HG02973 (cell line): Measurements from ENCODE around the gene OR2F1.
A peak's percentile ranks its signal among the peaks of the same experiment; 100 is the strongest.

Experiments
- ATAC-seq: cut with Tn5 transposase; IDR thresholded peaks from one replicate; pipeline ENCODE4 v1.9.1; 2021; ENCODE audit warnings: moderate library complexity; ENCODE audit not compliant: unreplicated experiment

Gene OR2F1

DNA sequence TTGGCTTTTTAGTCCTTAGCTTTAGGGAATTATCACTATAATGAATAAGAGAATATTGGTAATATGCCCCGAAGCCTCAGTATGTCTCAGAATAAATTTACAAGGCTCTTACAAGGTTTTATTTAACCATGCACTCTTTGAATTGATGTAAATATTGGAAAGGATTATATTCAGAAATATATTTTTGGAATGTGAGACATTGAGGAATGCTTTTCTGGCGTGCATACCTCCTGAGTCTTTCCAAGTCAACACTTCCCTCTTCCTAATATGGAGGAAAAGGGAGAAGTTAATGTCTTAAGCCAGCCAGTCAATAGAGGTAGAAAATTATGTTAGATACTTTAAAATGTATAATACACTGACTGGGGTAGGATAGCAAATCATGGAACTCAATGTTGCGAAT, 1.2 kb upstream of the OR2F1 start:
- ATAC-seq: no peak

DNA sequence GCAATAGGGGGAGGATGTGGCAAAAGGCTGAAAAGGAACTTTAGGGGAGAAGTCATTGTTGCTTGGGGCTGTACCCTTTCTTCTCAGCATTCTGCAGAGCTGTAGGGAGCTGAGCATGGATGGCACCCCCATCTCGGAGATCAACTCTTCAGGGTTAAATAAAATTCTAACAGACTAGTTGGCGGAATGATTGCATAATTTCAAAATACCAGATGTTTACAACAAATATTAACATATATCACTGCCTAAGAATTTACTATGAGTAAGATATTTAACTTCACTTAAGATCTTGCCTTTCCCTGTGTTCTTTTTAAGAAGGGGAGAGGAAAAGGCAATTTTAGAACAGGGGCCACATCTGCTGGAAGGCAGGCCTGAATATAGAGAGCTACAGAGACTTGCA, 509 bp upstream of the OR2F1 start:
- no peak for ATAC-seq

- ATAC-seq: no peak
Observed at GRCh38 chr7:143958781-143959180, 4.1 kb downstream of the OR2F1 start.

DNA sequence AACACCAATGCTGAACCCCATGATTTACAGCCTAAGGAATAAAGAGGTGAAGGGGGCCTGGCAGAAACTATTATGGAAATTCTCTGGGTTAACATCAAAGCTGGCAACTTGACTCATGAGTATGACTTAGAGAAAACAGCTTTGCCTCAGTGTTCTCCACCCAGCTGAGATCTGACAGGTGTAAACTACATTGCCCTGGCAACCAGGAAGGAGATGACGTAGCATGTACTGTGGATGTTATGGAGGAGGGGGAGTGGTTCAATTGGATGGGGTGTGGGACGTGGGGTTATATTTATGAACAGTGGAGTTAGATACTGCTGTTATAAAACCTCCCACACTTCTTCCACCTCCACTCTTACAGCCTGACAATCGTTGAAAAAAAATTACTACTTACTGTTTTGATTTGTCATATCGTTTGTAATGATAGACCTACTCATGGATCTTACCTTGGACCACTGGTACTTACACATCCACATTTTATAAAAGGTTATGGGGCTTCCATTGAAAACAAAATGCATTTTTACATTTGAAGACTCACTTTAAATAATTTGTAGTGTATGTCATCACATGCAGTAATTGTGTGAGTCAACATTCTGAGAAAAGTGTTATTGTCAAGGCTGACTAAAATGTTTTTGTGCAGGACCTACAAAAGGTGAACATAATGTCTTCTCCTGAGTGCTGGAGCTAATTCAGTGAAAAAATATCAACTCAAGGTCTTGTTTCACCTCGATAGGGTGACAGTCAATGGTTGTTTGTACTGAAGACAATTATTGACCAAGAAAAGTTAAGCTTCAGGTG, 6.4 kb downstream of the OR2F1 start:
- no peak for ATAC-seq

DNA sequence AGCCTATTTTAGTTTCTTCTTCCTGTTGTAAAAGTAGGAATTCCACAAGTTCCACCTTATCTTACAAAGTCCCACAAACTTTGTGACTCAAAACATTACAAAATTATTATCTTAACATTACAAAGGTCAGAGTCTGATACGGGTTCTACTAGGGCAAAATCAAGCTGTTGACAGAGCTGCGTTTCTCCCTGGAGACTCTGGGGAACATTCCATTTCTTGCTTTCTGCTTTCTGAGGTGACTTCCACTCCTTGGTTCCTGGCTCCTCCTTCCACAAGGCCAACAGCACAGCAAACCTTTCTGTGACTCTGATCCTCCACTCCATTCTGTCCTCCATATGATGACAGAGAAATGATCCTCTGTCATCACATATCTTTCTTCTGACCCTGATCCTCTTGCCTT, 10.6 kb downstream of the OR2F1 start:
- no peak for ATAC-seq

GRCh38 chr7:143967398-143967797, 12.8 kb downstream of the OR2F1 start:
- no peak for ATAC-seq

DNA sequence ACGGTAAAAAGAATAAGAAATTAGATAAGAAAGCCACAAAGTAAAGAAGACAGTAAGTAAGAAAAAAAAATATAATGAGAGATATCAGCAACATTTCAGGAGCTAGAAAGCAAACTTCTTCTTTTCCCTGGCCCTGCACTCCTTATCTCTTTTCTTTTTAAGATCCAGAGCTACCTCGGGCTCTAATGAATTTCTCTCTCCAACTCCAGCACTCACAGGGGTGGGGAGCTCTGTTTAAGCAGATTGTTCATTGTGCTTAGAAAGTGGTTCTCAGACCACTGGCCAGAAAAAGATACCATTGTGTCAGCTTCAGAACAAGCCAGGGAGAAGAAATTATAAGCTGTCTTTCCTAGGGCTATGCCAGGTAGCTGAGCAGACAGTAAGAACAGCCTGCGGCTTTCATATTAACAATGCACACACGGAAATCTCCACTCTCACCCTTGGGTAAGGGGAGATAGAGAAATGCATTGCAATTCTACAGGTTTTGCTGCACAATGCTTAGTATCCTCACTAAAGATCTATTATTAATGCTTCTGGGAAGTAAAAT, 19.3 kb downstream of the OR2F1 start:
- ATAC-seq: no peak

DNA sequence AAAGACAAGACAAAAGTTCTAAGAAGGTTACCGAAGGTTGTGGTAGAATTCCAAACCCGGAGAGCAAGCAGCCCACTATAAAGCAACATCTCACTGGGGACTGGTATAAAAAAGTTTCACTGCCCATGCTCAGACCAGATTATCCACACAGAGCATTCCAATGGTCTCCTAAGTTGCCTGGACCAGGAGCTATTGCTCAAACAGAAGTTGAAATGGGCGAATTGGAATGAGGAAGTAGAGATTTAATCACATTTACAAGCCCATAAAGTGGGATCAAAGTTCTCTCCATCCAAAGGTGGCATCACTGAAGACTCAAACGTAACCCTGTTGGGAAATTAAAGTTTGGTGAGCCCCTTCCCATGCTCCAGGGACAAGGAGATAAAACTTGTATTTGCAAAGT, 19.8 kb downstream of the OR2F1 start:
- no peak for ATAC-seq

GRCh38 chr7:143975617-143976016, 21.0 kb downstream of the OR2F1 start:
- ATAC-seq: no peak

DNA sequence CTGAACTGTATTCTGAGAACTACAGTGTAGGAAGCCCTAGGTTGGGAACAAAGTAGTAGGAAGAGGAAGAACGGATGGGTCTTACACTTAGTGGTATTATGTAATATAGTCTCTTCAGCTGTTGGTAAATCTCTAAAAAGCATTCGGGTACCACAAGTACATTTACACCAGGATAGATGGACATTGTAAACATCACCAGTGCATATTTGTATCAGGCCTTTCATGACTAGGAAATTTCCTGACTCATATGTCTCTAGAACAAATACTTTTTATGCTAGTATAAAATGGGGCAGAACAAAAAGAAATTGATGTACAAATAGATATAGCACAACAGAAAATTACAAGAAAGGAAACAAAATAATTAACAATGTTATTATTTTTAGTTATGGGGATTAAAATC, 23.9 kb downstream of the OR2F1 start:
- ATAC-seq: no peak

GRCh38 chr7:143979359-143979758, 24.7 kb downstream of the OR2F1 start:
- no peak for ATAC-seq

DNA sequence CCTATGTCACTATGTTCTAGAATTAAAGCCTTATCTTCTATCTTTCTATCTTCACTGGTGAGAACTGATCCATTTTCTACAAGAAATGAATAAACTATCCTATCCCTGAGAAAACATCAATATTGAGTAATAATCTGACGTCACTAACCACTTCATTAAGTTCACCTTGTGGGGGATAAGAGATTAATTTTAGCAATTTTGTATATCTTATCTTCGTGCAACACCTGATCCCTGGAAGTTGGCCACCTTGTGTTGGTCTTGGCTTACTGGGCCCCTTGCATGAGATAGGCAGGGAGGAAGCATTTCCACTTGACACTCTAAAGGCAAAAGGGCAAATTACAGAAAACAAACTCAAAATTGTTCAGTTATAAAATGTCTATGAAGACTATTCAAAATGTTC, 25.4 kb downstream of the OR2F1 start:
- no peak for ATAC-seq

- ATAC-seq: no peak
Observed at GRCh38 chr7:143980746-143981510, 26.3 kb downstream of the OR2F1 start.

- ATAC-seq: no peak
Observed at GRCh38 chr7:143983960-143984359, 29.3 kb downstream of the OR2F1 start.

- ATAC-seq: peak; percentile 65
Observed at GRCh38 chr7:143987513-143987912, 32.9 kb downstream of the OR2F1 start.

DNA sequence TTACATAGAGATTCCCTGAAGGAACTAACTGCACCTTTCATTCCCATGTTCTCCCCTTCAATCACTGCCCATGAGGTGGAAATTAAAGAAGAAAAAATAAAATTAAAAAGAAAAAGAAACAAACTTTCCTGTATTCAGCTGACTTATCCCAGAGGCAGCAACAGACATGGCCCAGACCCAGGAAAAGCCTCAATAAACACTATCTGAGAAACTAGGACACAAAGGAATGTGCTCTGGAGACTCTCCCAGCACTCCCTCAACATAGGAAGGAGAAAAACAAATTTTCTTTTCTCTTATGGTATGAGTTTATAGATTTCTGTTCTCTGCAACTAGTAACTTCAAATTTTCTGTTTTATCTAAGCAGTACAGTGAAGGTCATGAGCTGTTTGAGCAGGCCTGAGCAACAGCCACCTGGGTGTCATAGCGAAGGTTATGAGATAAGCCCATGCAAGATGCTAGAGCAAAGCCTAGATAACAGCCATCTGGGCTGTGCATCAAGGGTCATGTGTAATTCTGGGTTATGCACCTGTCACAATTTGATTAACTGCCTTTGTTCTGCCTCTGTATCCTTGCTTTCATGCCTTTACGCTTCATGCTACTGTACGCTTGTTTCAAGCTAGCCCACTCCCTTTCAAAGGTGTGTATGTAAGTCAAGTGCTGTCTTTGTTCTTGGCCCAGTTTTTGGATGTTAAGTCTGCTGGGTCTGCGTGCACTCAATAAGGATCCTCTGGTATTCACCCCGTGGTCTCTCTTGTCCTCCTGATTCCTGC, 34.5 kb downstream of the OR2F1 start:
- ATAC-seq: no peak

- no peak for ATAC-seq
Observed at GRCh38 chr7:143992670-143993069, 38.0 kb downstream of the OR2F1 start.

DNA sequence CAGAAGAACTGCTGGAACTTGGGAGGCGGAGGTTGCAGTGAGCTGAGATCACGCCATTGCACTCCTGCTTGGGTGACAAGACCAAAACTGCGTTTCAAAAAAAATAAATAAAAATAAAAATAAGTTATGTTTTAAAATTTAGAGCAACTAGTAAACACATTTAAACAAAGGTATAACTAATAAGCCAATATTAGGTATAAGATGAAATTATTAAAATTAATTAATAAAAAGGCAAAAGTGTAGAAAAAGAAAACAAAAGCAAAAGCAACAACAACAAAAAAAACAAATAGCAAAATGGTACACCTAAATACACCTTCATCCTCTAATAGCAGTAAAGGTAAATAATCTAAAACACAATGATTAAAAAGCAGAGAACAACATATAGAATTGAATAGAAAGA, 39.3 kb downstream of the OR2F1 start:
- no peak for ATAC-seq

DNA sequence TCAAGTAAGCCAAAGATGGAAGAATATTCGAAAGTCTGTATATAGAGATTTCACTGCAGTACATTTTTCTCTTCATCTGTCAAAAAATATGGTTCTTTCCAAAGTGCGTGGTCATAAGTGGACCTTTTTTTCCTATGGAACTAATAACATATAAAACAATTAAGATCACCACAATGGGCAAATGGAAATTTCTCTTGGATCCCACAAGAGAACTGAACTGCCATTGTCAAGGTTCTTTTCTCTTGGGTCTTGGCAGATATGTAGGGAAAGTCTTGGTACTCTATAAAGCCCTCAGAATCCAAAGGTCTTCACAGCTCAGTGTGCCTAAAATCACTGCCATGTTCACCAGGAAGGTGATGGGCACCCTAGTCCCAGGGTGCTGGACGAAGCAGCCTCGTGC, 45.4 kb downstream of the OR2F1 start, which contains the start of gene OR6B1:
TSS of gene OR6B1 (plus strand) at position 301 of the 400 bp plus-strand sequence. CDS start 3,677 bp downstream, outside the sequence.
- ATAC-seq: no peak

GRCh38 chr7:144001543-144001942, 46.9 kb downstream of the OR2F1 start:
- no peak for ATAC-seq

- ATAC-seq: no peak
Observed at GRCh38 chr7:144004703-144005102, 50.1 kb downstream of the OR2F1 start.
